Activated CD8-positive, alpha-beta T cell treated with anti-CD3 and anti-CD28 coated beads for 36 hours (primary cell): Measurements from ENCODE around the gene GPR34. TPM values are rescaled to one million over a fixed set of nuclear protein-coding genes. Genes with fewer than 3 reads are reported as not detected.
"Not testable (repeated sequence)": the region's sequence is repeated elsewhere in the genome, so short reads cannot be mapped to it uniquely, and the experiment has no call there.

Experiments
- ATAC-seq: fragments of 200-7000 bp; cut with Tn5 transposase; one replicate; pipeline ENCODE4 v1.10.0; 2021; ENCODE audit warnings: mild to moderate bottlenecking, moderate library complexity
- CTCF ChIA-PET: fragments of 350-600 bp; sonication (Branson Sonifier 250); formaldehyde crosslinking; loops from one replicate; lab custom pipeline; 2021; ENCODE audit warnings: antibody characterized with exemption; lab: Charles Lee
- POLR2A ChIA-PET: fragments of 350-600 bp; sonication (Branson Sonifier 250); formaldehyde crosslinking; loops from one replicate; lab custom pipeline; 2021; ENCODE audit warnings: antibody characterized with exemption; lab: Charles Lee
- DNase-seq: peaks from one replicate; pipeline ENCODE4 v3.0.0-alpha.2; 2020
- H3K27ac Mint-ChIP-seq: one replicate; pipeline ENCODE4 v1.8.0; 2021; ENCODE audit warnings: mild to moderate bottlenecking, mixed read lengths
- H3K27me3 Mint-ChIP-seq: one replicate; pipeline ENCODE4 v1.8.0; 2021; ENCODE audit warnings: mixed read lengths
- H3K36me3 Mint-ChIP-seq: one replicate; pipeline ENCODE4 v1.8.0; 2021; ENCODE audit warnings: low read depth, mixed read lengths
- H3K4me1 Mint-ChIP-seq: one replicate; pipeline ENCODE4 v1.8.0; 2021; ENCODE audit warnings: low read depth, mixed read lengths
- H3K4me3 Mint-ChIP-seq: one replicate; pipeline ENCODE4 v1.8.0; 2021; ENCODE audit warnings: mild to moderate bottlenecking, moderate library complexity, mixed read lengths
- H3K9me3 Mint-ChIP-seq: one replicate; pipeline ENCODE4 v1.8.0; 2021; ENCODE audit warnings: mixed read lengths
- intact Hi-C: fragments of 100-400 bp; cut with micrococcal nuclease; formaldehyde crosslinking; loops from one replicate; pipeline ENCODE4 v1.10.0; 2022
- total RNA-seq, 2 experiments: library from RNA; stranded (reverse); gene quantifications; one replicate each; pipeline ENCODE4 v1.2.3, GENCODE V29; 2021
- TF ChIP-seq, protein P1 (sequence below): fragments of 200-600 bp; IDR thresholded peaks from one replicate; pipeline ENCODE4 v1.8.0; 2022; ENCODE audit warnings: antibody characterized with exemption, mild to moderate bottlenecking

Gene GPR34
- total RNA-seq, 2 experiments from 2014 or later = 0.52 to 0.65 TPM

- ATAC-seq = no peak
- CTCF ChIA-PET = no interaction called here
Measured at GRCh38 chrX:41716222-41716621, 27.4 kb downstream of the GPR34 start.

GRCh38 chrX:41716767-41717473, 28.1 kb downstream of the GPR34 start:
- no peak for ATAC-seq
- no peaks in the 10 kb centered on the region for H3K27me3 Mint-ChIP-seq
- ChIA-PET CTCF (no interaction called here), POLR2A (no interaction called here)
- peaks cover 27% of the 10 kb centered on the region for H3K36me3 Mint-ChIP-seq
- H3K4me1 Mint-ChIP-seq = peaks cover 36% of the 10 kb centered on the region
- H3K27ac Mint-ChIP-seq = no peak overlapping the region
- no peak for DNase-seq
- H3K9me3 Mint-ChIP-seq = peaks cover 8% of the 10 kb centered on the region
- TF ChIP-seq, protein P1, sequence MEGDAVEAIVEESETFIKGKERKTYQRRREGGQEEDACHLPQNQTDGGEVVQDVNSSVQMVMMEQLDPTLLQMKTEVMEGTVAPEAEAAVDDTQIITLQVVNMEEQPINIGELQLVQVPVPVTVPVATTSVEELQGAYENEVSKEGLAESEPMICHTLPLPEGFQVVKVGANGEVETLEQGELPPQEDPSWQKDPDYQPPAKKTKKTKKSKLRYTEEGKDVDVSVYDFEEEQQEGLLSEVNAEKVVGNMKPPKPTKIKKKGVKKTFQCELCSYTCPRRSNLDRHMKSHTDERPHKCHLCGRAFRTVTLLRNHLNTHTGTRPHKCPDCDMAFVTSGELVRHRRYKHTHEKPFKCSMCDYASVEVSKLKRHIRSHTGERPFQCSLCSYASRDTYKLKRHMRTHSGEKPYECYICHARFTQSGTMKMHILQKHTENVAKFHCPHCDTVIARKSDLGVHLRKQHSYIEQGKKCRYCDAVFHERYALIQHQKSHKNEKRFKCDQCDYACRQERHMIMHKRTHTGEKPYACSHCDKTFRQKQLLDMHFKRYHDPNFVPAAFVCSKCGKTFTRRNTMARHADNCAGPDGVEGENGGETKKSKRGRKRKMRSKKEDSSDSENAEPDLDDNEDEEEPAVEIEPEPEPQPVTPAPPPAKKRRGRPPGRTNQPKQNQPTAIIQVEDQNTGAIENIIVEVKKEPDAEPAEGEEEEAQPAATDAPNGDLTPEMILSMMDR = no peak
- no peak overlapping the region for H3K4me3 Mint-ChIP-seq
- intact Hi-C loops = no loop called here

More at GRCh38 chrX:41716222-41716621, 27.4 kb downstream of the GPR34 start:
- peaks cover 33% of the 10 kb centered on the region for H3K4me1 Mint-ChIP-seq
- H3K27me3 Mint-ChIP-seq = no peaks in the 10 kb centered on the region
- no peak overlapping the region for H3K4me3 Mint-ChIP-seq
- POLR2A ChIA-PET = no interaction called here
- DNase-seq = no peak
- peaks cover 27% of the 10 kb centered on the region for H3K36me3 Mint-ChIP-seq
- TF ChIP-seq, protein P1 = no peak
- no peak overlapping the region for H3K27ac Mint-ChIP-seq
- peaks cover 8% of the 10 kb centered on the region for H3K9me3 Mint-ChIP-seq
- intact Hi-C loops = no loop called here

DNA sequence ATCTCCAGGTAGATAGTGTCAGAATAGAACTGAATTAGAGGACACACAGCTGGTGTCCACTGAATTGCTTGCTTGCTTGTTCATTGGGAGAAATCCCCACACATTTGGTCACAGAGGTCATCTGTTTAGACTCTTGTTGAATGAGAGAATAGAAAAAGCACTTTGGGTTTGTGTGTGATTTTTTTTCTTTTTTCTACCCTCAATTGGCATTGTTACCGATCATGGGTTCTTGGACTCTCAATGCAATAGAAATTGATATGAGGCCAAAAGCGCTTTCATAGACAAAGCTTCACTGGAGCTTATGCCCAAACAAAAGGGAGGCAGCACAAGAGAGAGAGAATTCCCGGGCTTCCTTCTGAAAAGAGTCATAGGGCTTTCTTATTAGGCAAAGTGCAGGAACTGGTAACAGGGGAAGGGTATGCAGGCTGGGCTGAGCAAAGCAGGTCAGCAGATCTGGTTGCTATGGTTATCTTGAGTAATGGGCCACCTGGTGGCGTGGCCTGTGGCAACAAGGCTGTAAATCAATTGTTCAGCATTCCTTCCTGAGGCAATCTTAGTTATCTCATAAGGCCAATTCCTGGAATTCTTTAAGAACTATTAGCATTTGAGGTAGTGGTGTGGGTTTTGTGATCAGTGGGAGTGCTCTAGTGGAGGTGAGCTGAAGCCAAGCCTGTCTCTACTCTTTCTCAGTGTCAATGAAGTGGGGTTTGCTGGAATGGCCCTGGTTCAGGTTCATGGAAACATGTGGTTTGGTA, 29.9 kb downstream of the GPR34 start:
- CTCF ChIA-PET = interaction anchor here (0.8 kb wide), 1 partner anchor 15 kb away, joined by 3 read pairs; no protein-coding TSS in a partner anchor

DNA sequence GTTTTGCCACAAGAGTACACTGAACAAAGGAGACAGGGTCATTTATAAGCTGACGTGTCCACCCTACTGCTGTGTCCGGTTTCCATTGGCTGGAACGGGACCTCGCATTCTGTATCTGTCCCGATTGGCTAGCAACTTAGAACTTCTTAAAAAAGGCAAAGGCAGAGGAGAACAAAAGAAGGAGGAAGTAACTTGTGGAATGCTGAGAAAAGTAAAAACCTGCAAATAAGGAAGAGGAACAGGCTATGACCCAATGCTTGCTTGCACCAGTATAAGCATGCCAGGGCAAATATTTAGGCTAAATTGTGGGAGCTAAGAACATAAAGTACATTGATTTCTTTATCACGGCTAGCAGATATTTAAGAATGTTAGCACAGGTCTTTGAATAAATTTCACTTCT, 30.8 kb downstream of the GPR34 start:
- H3K36me3 Mint-ChIP-seq = peaks cover 33% of the 10 kb centered on the region
- H3K4me3 Mint-ChIP-seq, DNase-seq, H3K27me3 Mint-ChIP-seq, POLR2A ChIA-PET, ATAC-seq: not testable (repeated sequence)
- CTCF ChIA-PET = interaction anchor here (1.5 kb wide), 1 partner anchor 12 kb away, joined by 3 read pairs; no protein-coding TSS in a partner anchor
- peak overlapping the region; percentile 67 for H3K27ac Mint-ChIP-seq
- peaks cover 11% of the 10 kb centered on the region for H3K9me3 Mint-ChIP-seq
- peaks cover 59% of the 10 kb centered on the region for H3K4me1 Mint-ChIP-seq
- intact Hi-C loops = loop anchor here (5.0 kb wide), 1 partner anchor 52 kb away; no protein-coding TSS in a partner anchor

More for the DNA sequence above, 29.9 kb downstream of the GPR34 start:
- Mint-ChIP-seq H3K4me3 (no peak overlapping the region), H3K27me3 (no peaks in the 10 kb centered on the region), H3K4me1 (peaks cover 52% of the 10 kb centered on the region), H3K36me3 (peaks cover 33% of the 10 kb centered on the region), H3K9me3 (peaks cover 11% of the 10 kb centered on the region), H3K27ac (no peak overlapping the region)
- TF ChIP-seq, protein P1 = no peak
- no peak for DNase-seq
- POLR2A ChIA-PET = no interaction called here
- intact Hi-C loops = no loop called here
- ATAC-seq = no peak

- peak overlapping the region; percentile 67 for H3K27ac Mint-ChIP-seq
- TF ChIP-seq, protein P1 = no peak
- H3K27me3 Mint-ChIP-seq = no peaks in the 10 kb centered on the region
- H3K4me3 Mint-ChIP-seq = no peak overlapping the region
- DNase-seq = peak; percentile 80
- CTCF ChIA-PET = interaction anchor here (1.5 kb wide), 1 partner anchor 13 kb away, joined by 3 read pairs; no protein-coding TSS in a partner anchor
- POLR2A ChIA-PET = no interaction called here
- peak; percentile 86 for ATAC-seq
- H3K36me3 Mint-ChIP-seq = peaks cover 33% of the 10 kb centered on the region
- H3K9me3 Mint-ChIP-seq = peaks cover 11% of the 10 kb centered on the region
- H3K4me1 Mint-ChIP-seq = peaks cover 59% of the 10 kb centered on the region
- intact Hi-C loops = loop anchor here (5.0 kb wide), 1 partner anchor 53 kb away; no protein-coding TSS in a partner anchor
Measured at GRCh38 chrX:41720125-41720779, 31.5 kb downstream of the GPR34 start.
